ENCODE measurements around the gene KRTAP10-6. TPM values are rescaled to one million over a fixed set of nuclear protein-coding genes. Genes with fewer than 3 reads are reported as not detected.
A peak's percentile ranks its signal among the peaks of the same experiment; 100 is the strongest.
"Not testable (repeated sequence)": the region's sequence is repeated elsewhere in the genome, so short reads cannot be mapped to it uniquely, and the experiment has no call there.

Gene KRTAP10-6
- polyA plus RNA-seq, 4 donors: not detected

GRCh38 chr21:44568667-44569556 lies 23.4 kb downstream of the KRTAP10-6 start:
- Histone ChIP-seq H3K9me3 (ENCODE audit: control insufficient read depth in 2 of 2, insufficient read depth in 1 of 2, low read depth in 1 of 2, low read length in 1 of 2) (peaks cover 0 to 11% of the 10 kb centered on the region in 2 donors), H3K36me3 (ENCODE audit: control insufficient read depth in 3 of 3, insufficient read depth in 2 of 3, low read depth in 1 of 3, low read length in 3 of 3) (no peaks in the 10 kb centered on the region), H3K27me3 (ENCODE audit: control insufficient read depth in 3 of 3, insufficient read depth in 3 of 3, low read length in 3 of 3) (peaks cover 0 to 2% (median 0%) of the 10 kb centered on the region in 3 donors), H3K4me1 (ENCODE audit: control insufficient read depth in 3 of 3, insufficient read depth in 2 of 3, low read depth in 1 of 3, low read length in 2 of 3) (no peaks in the 10 kb centered on the region), H3K27ac (ENCODE audit: low read depth in 1 of 3, low read length in 2 of 3) (no peak overlapping the region), H3K4me3 (ENCODE audit: low read depth in 1 of 3, low read length in 3 of 3) (no peak overlapping the region)
- DNase-seq (no peak), FAIRE-seq (no peak)
- WGBS, 3 donors: 55 to 73% (median 71%) methylated on average over 26 to 27 of the region's 27 CpGs

- no peaks in the 10 kb centered on the region for H3K36me3 ChIP-seq (ENCODE audit: control insufficient read depth in 3 of 3, insufficient read depth in 2 of 3, low read depth in 1 of 3, low read length in 3 of 3)
- no peaks in the 10 kb centered on the region for H3K4me1 ChIP-seq (ENCODE audit: control insufficient read depth in 3 of 3, insufficient read depth in 2 of 3, low read depth in 1 of 3, low read length in 2 of 3)
- H3K27ac ChIP-seq (ENCODE audit: low read depth in 1 of 3, low read length in 2 of 3): no peak overlapping the region
- peaks cover 0 to 11% of the 10 kb centered on the region in 2 donors for H3K9me3 ChIP-seq (ENCODE audit: control insufficient read depth in 2 of 2, insufficient read depth in 1 of 2, low read depth in 1 of 2, low read length in 1 of 2)
- 65 to 74% (median 70%) methylated on average over 10 to 12 of the region's 12 CpGs for WGBS, 3 donors
- peaks cover 0 to 2% (median 0%) of the 10 kb centered on the region in 3 donors for H3K27me3 ChIP-seq (ENCODE audit: control insufficient read depth in 3 of 3, insufficient read depth in 3 of 3, low read length in 3 of 3)
- no peak overlapping the region for H3K4me3 ChIP-seq (ENCODE audit: low read depth in 1 of 3, low read length in 3 of 3)
- no peak for DNase-seq
- no peak for FAIRE-seq
These were observed 24.0 kb downstream of the KRTAP10-6 start for GRCh38 chr21:44568261-44568660.

- DNase-seq (no peak), FAIRE-seq (no peak)
- Histone ChIP-seq H3K27ac (ENCODE audit: low read depth in 1 of 3, low read length in 2 of 3) (no peak overlapping the region), H3K9me3 (ENCODE audit: control insufficient read depth in 2 of 2, insufficient read depth in 1 of 2, low read depth in 1 of 2, low read length in 1 of 2) (peaks cover 0 to 11% of the 10 kb centered on the region in 2 donors), H3K4me1 (ENCODE audit: control insufficient read depth in 3 of 3, insufficient read depth in 2 of 3, low read depth in 1 of 3, low read length in 2 of 3) (no peaks in the 10 kb centered on the region), H3K4me3 (ENCODE audit: low read depth in 1 of 3, low read length in 3 of 3) (no peak overlapping the region), H3K36me3 (ENCODE audit: control insufficient read depth in 3 of 3, insufficient read depth in 2 of 3, low read depth in 1 of 3, low read length in 3 of 3) (no peaks in the 10 kb centered on the region), H3K27me3 (ENCODE audit: control insufficient read depth in 3 of 3, insufficient read depth in 3 of 3, low read length in 3 of 3) (peaks cover 0 to 2% (median 0%) of the 10 kb centered on the region in 3 donors)
- WGBS, 3 donors: 89 to 93% (median 90%) methylated on average over 18 of the region's 18 CpGs
These were observed 24.7 kb downstream of the KRTAP10-6 start for GRCh38 chr21:44567481-44568171.

GRCh38 chr21:44566403-44566802 lies 25.9 kb downstream of the KRTAP10-6 start:
- Histone ChIP-seq H3K4me1 (ENCODE audit: control insufficient read depth in 3 of 3, insufficient read depth in 2 of 3, low read depth in 1 of 3, low read length in 2 of 3) (no peaks in the 10 kb centered on the region), H3K27ac (ENCODE audit: low read depth in 1 of 3, low read length in 2 of 3) (no peak overlapping the region), H3K9me3 (ENCODE audit: control insufficient read depth in 2 of 2, insufficient read depth in 1 of 2, low read depth in 1 of 2, low read length in 1 of 2) (peaks cover 0 to 3% of the 10 kb centered on the region in 2 donors), H3K36me3 (ENCODE audit: control insufficient read depth in 3 of 3, insufficient read depth in 2 of 3, low read depth in 1 of 3, low read length in 3 of 3) (no peaks in the 10 kb centered on the region), H3K27me3 (ENCODE audit: control insufficient read depth in 3 of 3, insufficient read depth in 3 of 3, low read length in 3 of 3) (no peaks in the 10 kb centered on the region), H3K4me3 (ENCODE audit: low read depth in 1 of 3, low read length in 3 of 3) (no peak overlapping the region)
- WGBS, 3 donors: 34 to 56% (median 49%) methylated on average over 1 of the region's 1 CpG
- DNase-seq: no peak
- FAIRE-seq: no peak

GRCh38 chr21:44564886-44565598 lies 27.3 kb downstream of the KRTAP10-6 start:
- no peaks in the 10 kb centered on the region for H3K4me1 ChIP-seq (ENCODE audit: control insufficient read depth in 3 of 3, insufficient read depth in 2 of 3, low read depth in 1 of 3, low read length in 2 of 3)
- DNase-seq (no peak), FAIRE-seq (peak; percentile 5)
- H3K4me3 ChIP-seq (ENCODE audit: low read depth in 1 of 3, low read length in 3 of 3): no peak overlapping the region
- 5 to 52% (median 38%) methylated on average over 1 of the region's 1 CpG for WGBS, 3 donors
- H3K27ac ChIP-seq (ENCODE audit: low read depth in 1 of 3, low read length in 2 of 3): no peak overlapping the region
- H3K9me3 ChIP-seq (ENCODE audit: control insufficient read depth in 2 of 2, insufficient read depth in 1 of 2, low read depth in 1 of 2, low read length in 1 of 2): no peaks in the 10 kb centered on the region
- no peaks in the 10 kb centered on the region for H3K27me3 ChIP-seq (ENCODE audit: control insufficient read depth in 3 of 3, insufficient read depth in 3 of 3, low read length in 3 of 3)
- H3K36me3 ChIP-seq (ENCODE audit: control insufficient read depth in 3 of 3, insufficient read depth in 2 of 3, low read depth in 1 of 3, low read length in 3 of 3): no peaks in the 10 kb centered on the region

- no peak for FAIRE-seq
These were observed 28.2 kb downstream of the KRTAP10-6 start for GRCh38 chr21:44564099-44564498.

GRCh38 chr21:44558695-44559094 lies 33.6 kb downstream of the KRTAP10-6 start, which contains the start of gene KRTAP10-3:
TSS of gene KRTAP10-3 (minus strand) at chr21:44558795. CDS start at chr21:44558715, 80 bp downstream.
- DNase-seq (no peak), FAIRE-seq (no peak)
- Histone ChIP-seq H3K27ac (ENCODE audit: low read depth in 1 of 3, low read length in 2 of 3) (no peak within 1 kb of the TSS), H3K9me3 (ENCODE audit: control insufficient read depth in 2 of 2, insufficient read depth in 1 of 2, low read depth in 1 of 2, low read length in 1 of 2) (no peaks in the 10 kb centered on the region), H3K4me3 (ENCODE audit: low read depth in 1 of 3, low read length in 3 of 3) (no peak within 1 kb of the TSS), H3K4me1 (ENCODE audit: control insufficient read depth in 3 of 3, insufficient read depth in 2 of 3, low read depth in 1 of 3, low read length in 2 of 3) (no peaks in the 10 kb centered on the region), H3K36me3 (ENCODE audit: control insufficient read depth in 3 of 3, insufficient read depth in 2 of 3, low read depth in 1 of 3, low read length in 3 of 3) (no peaks in the 10 kb centered on the region), H3K27me3 (ENCODE audit: control insufficient read depth in 3 of 3, insufficient read depth in 3 of 3, low read length in 3 of 3) (peaks cover 0 to 3% (median 2%) of the 10 kb centered on the region in 3 donors)
- WGBS, 3 donors: 53 to 82% (median 67%) methylated on average over 5 of the region's 5 CpGs

More at GRCh38 chr21:44564099-44564498, 28.2 kb downstream of the KRTAP10-6 start:
- Histone ChIP-seq H3K36me3 (ENCODE audit: control insufficient read depth in 3 of 3, insufficient read depth in 2 of 3, low read depth in 1 of 3, low read length in 3 of 3) (no peaks in the 10 kb centered on the region), H3K4me3 (ENCODE audit: low read depth in 1 of 3, low read length in 3 of 3) (no peak overlapping the region), H3K27ac (ENCODE audit: low read depth in 1 of 3, low read length in 2 of 3) (no peak overlapping the region), H3K4me1 (ENCODE audit: control insufficient read depth in 3 of 3, insufficient read depth in 2 of 3, low read depth in 1 of 3, low read length in 2 of 3) (no peaks in the 10 kb centered on the region), H3K9me3 (ENCODE audit: control insufficient read depth in 2 of 2, insufficient read depth in 1 of 2, low read depth in 1 of 2, low read length in 1 of 2) (no peaks in the 10 kb centered on the region), H3K27me3 (ENCODE audit: control insufficient read depth in 3 of 3, insufficient read depth in 3 of 3, low read length in 3 of 3) (no peaks in the 10 kb centered on the region)
- DNase-seq: no peak
- WGBS, 3 donors: 83 to 98% (median 94%) methylated on average over 1 of the region's 1 CpG

- not testable (repeated sequence) for H3K36me3 ChIP-seq (ENCODE audit: control insufficient read depth in 3 of 3, insufficient read depth in 2 of 3, low read depth in 1 of 3, low read length in 3 of 3); H3K4me1 ChIP-seq (ENCODE audit: control insufficient read depth in 3 of 3, insufficient read depth in 2 of 3, low read depth in 1 of 3, low read length in 2 of 3); FAIRE-seq; DNase-seq; H3K9me3 ChIP-seq (ENCODE audit: control insufficient read depth in 2 of 2, insufficient read depth in 1 of 2, low read depth in 1 of 2, low read length in 1 of 2); H3K27me3 ChIP-seq (ENCODE audit: control insufficient read depth in 3 of 3, insufficient read depth in 3 of 3, low read length in 3 of 3); H3K27ac ChIP-seq (ENCODE audit: low read depth in 1 of 3, low read length in 2 of 3); H3K4me3 ChIP-seq (ENCODE audit: low read depth in 1 of 3, low read length in 3 of 3)
- WGBS, 3 donors: 69 to 82% (median 70%) methylated on average over 6 to 10 of the region's 10 CpGs
These were observed 34.0 kb downstream of the KRTAP10-6 start for GRCh38 chr21:44558329-44558675.

Measured in small intestine (tissue), 7 donors.